ENCODE results near the gene CMTM4.

DNA sequence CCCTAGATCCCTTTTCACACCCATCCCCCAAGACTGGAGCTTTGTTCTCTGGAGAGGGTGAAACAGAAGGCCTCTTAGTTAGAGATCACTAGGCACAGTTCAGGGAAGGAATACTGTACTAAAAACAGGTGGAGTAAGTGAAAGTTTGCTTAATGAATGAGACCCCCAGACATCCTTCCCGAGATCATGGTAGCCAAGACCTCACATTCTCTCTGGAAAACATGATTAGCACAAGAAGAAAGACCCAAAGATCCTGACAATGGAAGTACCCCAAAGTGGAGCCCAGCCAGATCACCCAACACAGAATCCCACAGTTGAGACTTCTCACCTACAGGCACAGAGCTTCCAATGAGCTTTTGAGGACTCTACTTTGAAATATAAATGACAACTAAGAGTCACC lies 3.4 kb upstream of the CMTM4 start:
- TF ChIP-seq, protein P1, sequence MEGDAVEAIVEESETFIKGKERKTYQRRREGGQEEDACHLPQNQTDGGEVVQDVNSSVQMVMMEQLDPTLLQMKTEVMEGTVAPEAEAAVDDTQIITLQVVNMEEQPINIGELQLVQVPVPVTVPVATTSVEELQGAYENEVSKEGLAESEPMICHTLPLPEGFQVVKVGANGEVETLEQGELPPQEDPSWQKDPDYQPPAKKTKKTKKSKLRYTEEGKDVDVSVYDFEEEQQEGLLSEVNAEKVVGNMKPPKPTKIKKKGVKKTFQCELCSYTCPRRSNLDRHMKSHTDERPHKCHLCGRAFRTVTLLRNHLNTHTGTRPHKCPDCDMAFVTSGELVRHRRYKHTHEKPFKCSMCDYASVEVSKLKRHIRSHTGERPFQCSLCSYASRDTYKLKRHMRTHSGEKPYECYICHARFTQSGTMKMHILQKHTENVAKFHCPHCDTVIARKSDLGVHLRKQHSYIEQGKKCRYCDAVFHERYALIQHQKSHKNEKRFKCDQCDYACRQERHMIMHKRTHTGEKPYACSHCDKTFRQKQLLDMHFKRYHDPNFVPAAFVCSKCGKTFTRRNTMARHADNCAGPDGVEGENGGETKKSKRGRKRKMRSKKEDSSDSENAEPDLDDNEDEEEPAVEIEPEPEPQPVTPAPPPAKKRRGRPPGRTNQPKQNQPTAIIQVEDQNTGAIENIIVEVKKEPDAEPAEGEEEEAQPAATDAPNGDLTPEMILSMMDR (IDR thresholded peaks at IDR 0.05): no peak
- TF ChIP-seq POLR2A (IDR thresholded peaks at IDR 0.05): no peak
